ENCODE measurements around the gene PDE6H. TPM values are rescaled to one million over a fixed set of nuclear protein-coding genes. Genes with fewer than 3 reads are reported as not detected.

Gene PDE6H
- total RNA-seq, 4 donors from 2014 or later = not detected

DNA sequence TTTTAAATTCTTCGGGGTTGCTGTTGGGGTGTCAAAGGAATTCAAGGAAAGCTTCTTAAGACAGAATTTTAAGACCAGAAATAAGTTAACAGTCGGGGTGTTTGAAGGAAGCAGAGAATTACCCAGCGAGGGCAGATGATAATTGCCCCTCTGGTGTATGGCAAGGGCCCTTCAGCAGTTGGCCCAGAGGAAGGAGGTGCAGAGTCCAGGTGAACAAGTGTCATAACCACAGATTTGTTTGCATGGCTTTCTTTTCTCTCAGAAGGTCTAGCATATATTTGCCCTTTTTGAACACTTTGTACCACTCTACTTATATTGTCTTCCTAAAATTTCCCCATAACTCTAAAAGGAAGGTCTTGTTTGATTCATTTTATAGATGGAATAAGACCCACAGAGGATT lies 1.8 kb downstream of the PDE6H start:
- Histone ChIP-seq H3K27ac (no peak overlapping the region), H3K4me1 (no peaks in the 10 kb centered on the region), H3K9me3 (no peaks in the 10 kb centered on the region), H3K27me3 (no peaks in the 10 kb centered on the region), H3K36me3 (no peaks in the 10 kb centered on the region), H3K4me3 (no peak overlapping the region)
- intact Hi-C loops (cut with DNase I) = no loop called here
- DNase-seq = no peak
- 79 to 85% methylated on average over 3 of the region's 3 CpGs for WGBS, 2 donors
- TF ChIP-seq, protein P1, sequence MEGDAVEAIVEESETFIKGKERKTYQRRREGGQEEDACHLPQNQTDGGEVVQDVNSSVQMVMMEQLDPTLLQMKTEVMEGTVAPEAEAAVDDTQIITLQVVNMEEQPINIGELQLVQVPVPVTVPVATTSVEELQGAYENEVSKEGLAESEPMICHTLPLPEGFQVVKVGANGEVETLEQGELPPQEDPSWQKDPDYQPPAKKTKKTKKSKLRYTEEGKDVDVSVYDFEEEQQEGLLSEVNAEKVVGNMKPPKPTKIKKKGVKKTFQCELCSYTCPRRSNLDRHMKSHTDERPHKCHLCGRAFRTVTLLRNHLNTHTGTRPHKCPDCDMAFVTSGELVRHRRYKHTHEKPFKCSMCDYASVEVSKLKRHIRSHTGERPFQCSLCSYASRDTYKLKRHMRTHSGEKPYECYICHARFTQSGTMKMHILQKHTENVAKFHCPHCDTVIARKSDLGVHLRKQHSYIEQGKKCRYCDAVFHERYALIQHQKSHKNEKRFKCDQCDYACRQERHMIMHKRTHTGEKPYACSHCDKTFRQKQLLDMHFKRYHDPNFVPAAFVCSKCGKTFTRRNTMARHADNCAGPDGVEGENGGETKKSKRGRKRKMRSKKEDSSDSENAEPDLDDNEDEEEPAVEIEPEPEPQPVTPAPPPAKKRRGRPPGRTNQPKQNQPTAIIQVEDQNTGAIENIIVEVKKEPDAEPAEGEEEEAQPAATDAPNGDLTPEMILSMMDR (IDR thresholded peaks at IDR 0.05) = no peak
- TF ChIP-seq POLR2A (IDR thresholded peaks at IDR 0.05) = no peak

DNA sequence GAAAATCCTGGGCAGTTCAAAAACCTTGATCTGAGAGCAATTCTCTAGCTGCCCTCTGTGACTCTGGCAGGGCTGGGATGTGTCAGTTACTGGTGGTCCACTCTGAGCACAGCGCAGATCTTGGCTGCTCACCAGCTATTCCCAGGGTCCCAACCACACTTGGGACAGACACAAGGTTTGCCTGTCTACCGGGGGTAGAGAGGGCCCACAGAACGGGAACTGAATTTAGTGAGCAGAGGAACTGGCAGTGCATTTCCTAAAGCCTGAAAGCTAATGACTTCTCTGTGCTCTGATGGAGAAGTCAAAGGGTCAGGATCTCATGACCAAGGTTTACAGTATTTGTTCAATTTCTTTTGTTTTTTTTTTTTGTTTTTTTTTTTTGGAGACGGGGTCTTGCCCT lies 2.6 kb downstream of the PDE6H start:
- TF ChIP-seq, protein P1 (IDR thresholded peaks at IDR 0.05) = no peak
- TF ChIP-seq POLR2A (IDR thresholded peaks at IDR 0.05) = no peak
- no peak for DNase-seq
- no peak overlapping the region for H3K4me3 ChIP-seq
- H3K27ac ChIP-seq = no peak overlapping the region
- intact Hi-C loops (cut with DNase I) = no loop called here
- H3K27me3 ChIP-seq = no peaks in the 10 kb centered on the region
- WGBS, 2 donors = 94 to 100% methylated on average over 1 to 3 of the region's 4 CpGs
- no peaks in the 10 kb centered on the region for H3K9me3 ChIP-seq
- H3K36me3 ChIP-seq = no peaks in the 10 kb centered on the region
- H3K4me1 ChIP-seq = no peaks in the 10 kb centered on the region

DNA sequence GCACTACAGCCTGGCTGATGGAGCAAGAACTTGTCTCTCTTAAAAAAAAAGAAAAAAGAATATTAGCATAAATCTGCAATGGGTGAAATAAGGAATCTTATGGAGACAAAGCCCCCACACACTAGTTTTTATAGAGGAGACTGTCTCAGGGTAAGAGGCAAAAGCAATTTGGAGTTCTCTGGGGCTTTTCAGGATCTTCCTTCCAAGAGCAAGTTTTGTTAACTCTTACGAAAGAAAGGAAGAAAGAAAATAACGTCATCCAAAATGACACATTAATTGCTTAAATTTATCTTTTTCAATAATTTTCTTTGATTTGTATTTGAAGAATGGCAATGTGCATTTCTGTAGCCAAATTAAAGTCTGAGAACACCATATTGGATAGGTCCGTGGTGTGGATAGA lies 3.8 kb downstream of the PDE6H start:
- intact Hi-C loops (cut with DNase I) = no loop called here
- Histone ChIP-seq H3K36me3 (no peaks in the 10 kb centered on the region), H3K9me3 (no peaks in the 10 kb centered on the region), H3K27ac (no peak overlapping the region), H3K27me3 (no peaks in the 10 kb centered on the region), H3K4me3 (no peak overlapping the region), H3K4me1 (no peaks in the 10 kb centered on the region)
- no peak for DNase-seq
- 74 to 84% methylated on average over 3 of the region's 3 CpGs for WGBS, 2 donors
- no peak for TF ChIP-seq POLR2A (IDR thresholded peaks at IDR 0.05)
- TF ChIP-seq, protein P1 (IDR thresholded peaks at IDR 0.05) = no peak

DNA sequence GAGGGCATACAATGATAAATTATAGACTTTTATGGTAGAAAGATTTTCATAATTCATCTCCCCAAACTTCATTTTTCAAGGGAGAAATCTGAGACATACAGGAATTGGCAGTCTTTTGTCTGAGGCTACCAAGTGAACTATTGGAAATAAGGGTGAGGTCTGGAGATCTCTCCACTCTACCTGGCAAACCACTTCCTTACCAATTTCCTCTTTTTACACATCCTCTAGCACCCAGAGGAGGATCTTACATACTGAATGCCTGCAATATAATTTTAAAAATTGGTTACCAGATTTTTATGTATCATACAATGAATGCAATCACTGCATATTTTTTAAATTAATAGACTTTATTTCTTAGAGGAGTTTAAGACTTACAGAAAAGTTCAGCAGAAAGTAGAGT lies 6.6 kb downstream of the PDE6H start:
- intact Hi-C loops (cut with DNase I) = no loop called here
- no peak for TF ChIP-seq POLR2A (IDR thresholded peaks at IDR 0.05)
- TF ChIP-seq, protein P1 (IDR thresholded peaks at IDR 0.05) = no peak
- Histone ChIP-seq H3K27ac (no peak overlapping the region), H3K4me3 (no peak overlapping the region), H3K4me1 (no peaks in the 10 kb centered on the region), H3K36me3 (no peaks in the 10 kb centered on the region), H3K27me3 (no peaks in the 10 kb centered on the region), H3K9me3 (no peaks in the 10 kb centered on the region)
- no peak for DNase-seq

DNA sequence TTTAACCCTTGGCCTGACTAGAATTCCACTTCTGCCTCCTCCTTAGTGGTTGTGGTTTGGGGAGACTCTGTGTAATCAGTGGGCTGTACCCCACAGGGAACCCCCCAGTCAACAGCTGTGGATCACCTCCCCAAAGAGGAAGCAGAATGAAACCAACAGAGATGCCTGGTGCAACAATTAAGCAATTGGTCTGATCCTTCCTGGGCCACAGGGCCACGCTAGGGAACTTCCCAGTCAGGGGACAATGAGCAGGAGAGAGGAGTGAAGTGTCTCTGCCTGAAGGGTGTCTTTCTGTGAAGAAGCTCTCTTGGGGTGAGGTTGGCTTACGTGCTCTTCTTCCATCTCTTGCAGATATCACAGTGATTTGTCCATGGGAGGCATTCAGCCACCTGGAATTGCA lies 8.2 kb downstream of the PDE6H start:
- H3K36me3 ChIP-seq = no peaks in the 10 kb centered on the region
- H3K27ac ChIP-seq = no peak overlapping the region
- DNase-seq = no peak
- no peaks in the 10 kb centered on the region for H3K4me1 ChIP-seq
- no peaks in the 10 kb centered on the region for H3K27me3 ChIP-seq
- intact Hi-C loops (cut with DNase I) = no loop called here
- H3K9me3 ChIP-seq = no peaks in the 10 kb centered on the region
- WGBS, 2 donors = 83 to 94% methylated on average over 2 of the region's 2 CpGs
- H3K4me3 ChIP-seq = no peak overlapping the region
- TF ChIP-seq, protein P1 (IDR thresholded peaks at IDR 0.05) = no peak
- TF ChIP-seq POLR2A (IDR thresholded peaks at IDR 0.05) = no peak
